Hindlimb muscle (tissue), 1 donor: ENCODE data around the gene PLOD1. TPM values are rescaled to one million over a fixed set of nuclear protein-coding genes. Genes with fewer than 3 reads are reported as not detected.
A peak's percentile ranks its signal among the peaks of the same experiment; 100 is the strongest.

Source experiments
- DNase-seq: peaks from one replicate; pipeline ENCODE4 v3.0.0-alpha.2; 2013
- polyA plus RNA-seq: library from polyadenylated mRNA; unstranded; fragments of 120-200 nt; gene quantifications from one replicate; pipeline ENCODE4 v1.2.1, GENCODE V29; 2013; ENCODE audit not compliant: insufficient read length

The PLOD1 gene
- polyA plus RNA-seq, 1 donor, result 144 TPM

GRCh38 chr1:11979851-11980675 lies 45.5 kb downstream of the PLOD1 start, which contains the start of gene MFN2:
TSS of gene MFN2 (plus strand) at chr1:11980444. CDS start at chr1:11989169, 8,725 bp downstream.
- DNase-seq, result peak; percentile 97

GRCh38 chr1:11980676-11980972 lies 46.1 kb downstream of the PLOD1 start:
- no peak for DNase-seq

- DNase-seq, result no peak
These were observed 47.0 kb downstream of the PLOD1 start for GRCh38 chr1:11981378-11982009.

GRCh38 chr1:11982010-11982392 lies 47.5 kb downstream of the PLOD1 start:
- DNase-seq, result no peak

GRCh38 chr1:11984121-11984520 lies 49.6 kb downstream of the PLOD1 start:
- DNase-seq, result no peak

GRCh38 chr1:11984576-11984975 lies 50.1 kb downstream of the PLOD1 start:
- no peak for DNase-seq

GRCh38 chr1:11985171-11985570 lies 50.7 kb downstream of the PLOD1 start:
- DNase-seq, result no peak

GRCh38 chr1:11985851-11986250 lies 51.3 kb downstream of the PLOD1 start:
- DNase-seq, result no peak

GRCh38 chr1:11989669-11990068 lies 55.2 kb downstream of the PLOD1 start:
- DNase-seq, result no peak

- no peak for DNase-seq
These were observed 56.0 kb downstream of the PLOD1 start for GRCh38 chr1:11990303-11991032.

GRCh38 chr1:11991969-11992676 lies 57.6 kb downstream of the PLOD1 start:
- DNase-seq, result no peak

GRCh38 chr1:11997081-11997850 lies 62.7 kb downstream of the PLOD1 start:
- DNase-seq, result no peak

- no peak for DNase-seq
These were observed 64.1 kb downstream of the PLOD1 start for GRCh38 chr1:11998636-11999035.

- no peak for DNase-seq
These were observed 64.7 kb downstream of the PLOD1 start for GRCh38 chr1:11999236-11999635.

GRCh38 chr1:12001249-12001917 lies 66.9 kb downstream of the PLOD1 start:
- DNase-seq, result peak; percentile 25

- DNase-seq, result no peak
These were observed 67.5 kb downstream of the PLOD1 start for GRCh38 chr1:12001996-12002493.

GRCh38 chr1:12003762-12004161 lies 69.2 kb downstream of the PLOD1 start:
- DNase-seq, result no peak

- DNase-seq, result no peak
These were observed 71.1 kb downstream of the PLOD1 start for GRCh38 chr1:12005488-12006166.

- no peak for DNase-seq
These were observed 71.8 kb downstream of the PLOD1 start for GRCh38 chr1:12006167-12006921.

GRCh38 chr1:12007204-12007603 lies 72.7 kb downstream of the PLOD1 start:
- no peak for DNase-seq
